Muscle of leg (tissue), 9 donors: Measurements from ENCODE around the gene CD34. TPM values are rescaled to one million over a fixed set of nuclear protein-coding genes. Genes with fewer than 3 reads are reported as not detected.

Experiments
- polyA plus RNA-seq, 8 donors: library from polyadenylated mRNA; unstranded; fragments of 120-200 nt; gene quantifications; one replicate each; pipeline versions ENCODE4 v1.2.1 to v1.2.3, GENCODE V29; 2013; ENCODE audit warnings: inconsistent platforms in 1 of 8, low replicate concordance in 1 of 8; ENCODE audit not compliant: insufficient read length in 8 of 8, insufficient read depth in 1 of 8
- total RNA-seq: library from RNA; stranded (reverse); fragments of 120-200 nt; gene quantifications from one replicate; pipeline ENCODE4 v1.2.4, GENCODE V29; 2013

The CD34 gene
- total and polyA plus RNA-seq, 9 donors, result 62.2 to 204 (median 158) TPM

Other genes starting within 250 kb of the CD34 start
- gene CD46, start 159.1 kb downstream of the CD34 start, total RNA-seq, result 52.1 TPM
- 10 to 100 TPM; 64.4 to 97.3 (median 79.6) TPM for gene CD46, start 159.1 kb downstream of the CD34 start, polyA plus RNA-seq